Upper lobe of left lung (tissue), 4 donors: ENCODE measurements around the gene MATN4.

ENCODE experiments used
- POLR2A ChIP-seq, 4 donors: fragments of 450-650 bp; IDR thresholded peaks; one replicate each; pipeline ENCODE4 v1.5.1; 2016 to 2017; ENCODE audit warnings: antibody characterized with exemption in 4 of 4, mild to moderate bottlenecking in 2 of 4
- POLR2AphosphoS5 ChIP-seq, 2 donors: sonication (generic); formaldehyde crosslinking; IDR thresholded peaks; one replicate each; pipeline ENCODE4 v1.5.1; 2017; ENCODE audit warnings: antibody characterized with exemption in 2 of 2
- TF ChIP-seq, protein P1 (sequence below), 6 experiments: fragments of 450-650 bp in 4 of 6; fragments of 200-600 bp in 2 of 6; sonication (generic) in 2 of 6; IDR thresholded peaks; one replicate each; pipeline ENCODE4 v1.5.1; 2016 to 2019; ENCODE audit warnings: antibody characterized with exemption in 6 of 6

DNA sequence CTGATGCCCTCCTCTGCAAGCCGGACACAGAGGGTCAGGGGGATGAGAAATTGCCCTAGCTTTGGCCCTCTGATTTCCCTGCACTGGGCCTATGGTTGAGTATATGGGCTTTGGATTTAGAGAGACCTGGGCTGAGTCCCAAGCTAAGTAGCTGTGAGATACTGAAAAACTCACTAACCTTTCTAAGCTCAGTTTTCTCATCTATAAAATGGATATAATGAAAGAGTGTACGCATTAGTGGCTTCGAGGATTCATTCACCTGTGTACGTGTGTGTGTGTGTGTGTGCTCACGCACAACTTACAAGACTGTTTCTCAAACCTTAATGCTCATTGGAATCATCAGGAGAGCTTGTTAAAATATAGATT lies 14.1 kb downstream of the MATN4 start:
- TF ChIP-seq, protein P1, sequence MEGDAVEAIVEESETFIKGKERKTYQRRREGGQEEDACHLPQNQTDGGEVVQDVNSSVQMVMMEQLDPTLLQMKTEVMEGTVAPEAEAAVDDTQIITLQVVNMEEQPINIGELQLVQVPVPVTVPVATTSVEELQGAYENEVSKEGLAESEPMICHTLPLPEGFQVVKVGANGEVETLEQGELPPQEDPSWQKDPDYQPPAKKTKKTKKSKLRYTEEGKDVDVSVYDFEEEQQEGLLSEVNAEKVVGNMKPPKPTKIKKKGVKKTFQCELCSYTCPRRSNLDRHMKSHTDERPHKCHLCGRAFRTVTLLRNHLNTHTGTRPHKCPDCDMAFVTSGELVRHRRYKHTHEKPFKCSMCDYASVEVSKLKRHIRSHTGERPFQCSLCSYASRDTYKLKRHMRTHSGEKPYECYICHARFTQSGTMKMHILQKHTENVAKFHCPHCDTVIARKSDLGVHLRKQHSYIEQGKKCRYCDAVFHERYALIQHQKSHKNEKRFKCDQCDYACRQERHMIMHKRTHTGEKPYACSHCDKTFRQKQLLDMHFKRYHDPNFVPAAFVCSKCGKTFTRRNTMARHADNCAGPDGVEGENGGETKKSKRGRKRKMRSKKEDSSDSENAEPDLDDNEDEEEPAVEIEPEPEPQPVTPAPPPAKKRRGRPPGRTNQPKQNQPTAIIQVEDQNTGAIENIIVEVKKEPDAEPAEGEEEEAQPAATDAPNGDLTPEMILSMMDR (IDR thresholded peaks at IDR 0.05) = no peak
- TF ChIP-seq POLR2AphosphoS5 (IDR thresholded peaks at IDR 0.05) (no peak), POLR2A (IDR thresholded peaks at IDR 0.05) (no peak)
